ENCODE measurements around the gene TPMT. TPM values are rescaled to one million over a fixed set of nuclear protein-coding genes. Genes with fewer than 3 reads are reported as not detected.

Gene TPMT
- total RNA-seq, 4 donors from 2014 or later: 4.6 to 12.2 (median 6.4) TPM

DNA sequence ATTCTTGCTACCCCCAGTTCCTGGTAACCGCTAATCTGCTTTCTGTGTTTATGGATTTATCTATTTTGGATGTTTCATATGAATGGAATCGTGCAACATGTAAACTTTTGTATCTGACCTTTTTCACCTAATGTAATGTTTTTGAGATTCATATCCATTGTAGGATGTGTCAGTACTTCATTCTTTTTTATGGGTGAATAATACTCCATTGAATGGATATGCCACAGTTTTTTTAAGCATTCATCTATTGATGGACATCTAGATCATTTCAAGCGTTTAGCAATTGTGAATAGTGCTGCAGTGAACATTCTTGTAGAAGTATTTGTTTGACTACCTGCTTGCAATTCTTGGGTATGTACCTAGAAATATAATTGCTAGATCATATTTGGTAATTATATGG is 13.4 kb upstream of the TPMT start:
- TF ChIP-seq, protein P1, sequence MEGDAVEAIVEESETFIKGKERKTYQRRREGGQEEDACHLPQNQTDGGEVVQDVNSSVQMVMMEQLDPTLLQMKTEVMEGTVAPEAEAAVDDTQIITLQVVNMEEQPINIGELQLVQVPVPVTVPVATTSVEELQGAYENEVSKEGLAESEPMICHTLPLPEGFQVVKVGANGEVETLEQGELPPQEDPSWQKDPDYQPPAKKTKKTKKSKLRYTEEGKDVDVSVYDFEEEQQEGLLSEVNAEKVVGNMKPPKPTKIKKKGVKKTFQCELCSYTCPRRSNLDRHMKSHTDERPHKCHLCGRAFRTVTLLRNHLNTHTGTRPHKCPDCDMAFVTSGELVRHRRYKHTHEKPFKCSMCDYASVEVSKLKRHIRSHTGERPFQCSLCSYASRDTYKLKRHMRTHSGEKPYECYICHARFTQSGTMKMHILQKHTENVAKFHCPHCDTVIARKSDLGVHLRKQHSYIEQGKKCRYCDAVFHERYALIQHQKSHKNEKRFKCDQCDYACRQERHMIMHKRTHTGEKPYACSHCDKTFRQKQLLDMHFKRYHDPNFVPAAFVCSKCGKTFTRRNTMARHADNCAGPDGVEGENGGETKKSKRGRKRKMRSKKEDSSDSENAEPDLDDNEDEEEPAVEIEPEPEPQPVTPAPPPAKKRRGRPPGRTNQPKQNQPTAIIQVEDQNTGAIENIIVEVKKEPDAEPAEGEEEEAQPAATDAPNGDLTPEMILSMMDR (IDR thresholded peaks at IDR 0.05; ENCODE audit: low read depth): no peak

DNA sequence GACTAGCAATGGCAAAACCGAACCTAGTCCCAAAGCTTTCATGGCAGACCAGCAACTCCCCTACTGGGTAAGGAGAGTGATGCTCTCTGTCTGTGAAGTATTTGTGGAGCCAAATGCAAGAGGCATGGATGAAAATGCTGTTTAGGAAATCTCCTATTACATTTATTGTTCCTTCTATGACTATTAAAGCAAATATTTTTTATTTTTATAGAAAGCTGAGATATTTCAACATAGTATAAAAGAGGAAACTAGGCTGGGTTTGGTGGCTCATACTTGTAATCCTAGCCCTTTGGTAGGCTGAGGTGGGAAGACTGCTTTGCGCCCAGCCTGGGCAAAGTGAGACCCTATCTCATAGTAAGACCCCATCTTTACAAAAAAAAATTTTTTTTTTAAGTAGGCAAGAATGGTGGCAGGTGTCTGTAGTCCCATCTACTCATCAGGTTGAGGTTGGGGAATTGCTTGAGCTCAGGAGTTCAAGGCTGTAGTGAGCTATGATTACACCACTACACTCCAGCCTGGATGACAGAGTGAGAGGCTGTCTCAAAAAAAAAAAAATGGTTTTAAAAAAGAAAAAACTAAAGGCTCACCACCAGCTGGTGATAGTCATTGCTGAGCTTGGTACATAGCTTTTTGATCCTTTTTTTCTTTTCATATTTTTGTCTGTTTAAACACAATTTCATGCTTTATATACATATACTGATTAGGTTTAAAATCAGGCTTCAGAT is 11.6 kb upstream of the TPMT start:
- TF ChIP-seq, protein P1 (IDR thresholded peaks at IDR 0.05; ENCODE audit: low read depth): no peak

DNA sequence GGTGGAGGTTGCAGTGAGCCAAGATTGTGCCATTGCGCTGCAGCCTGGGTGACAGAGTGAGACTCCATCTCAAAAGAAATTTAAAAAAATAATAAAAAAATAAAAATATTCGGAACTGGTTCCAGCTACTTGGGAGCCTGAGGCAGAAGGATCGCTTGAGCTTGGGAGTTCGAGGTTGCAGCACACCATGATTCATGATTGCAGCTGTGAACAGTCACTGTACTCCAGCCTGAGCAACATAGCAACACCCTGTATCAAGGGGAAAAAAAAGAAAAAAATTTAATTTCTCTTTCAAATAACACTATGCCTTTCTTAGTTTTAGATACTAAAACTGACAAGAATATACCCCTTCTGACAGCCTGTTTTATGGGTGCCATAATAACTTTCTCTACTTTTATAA is 10.9 kb upstream of the TPMT start:
- TF ChIP-seq, protein P1 (IDR thresholded peaks at IDR 0.05; ENCODE audit: low read depth): no peak

DNA sequence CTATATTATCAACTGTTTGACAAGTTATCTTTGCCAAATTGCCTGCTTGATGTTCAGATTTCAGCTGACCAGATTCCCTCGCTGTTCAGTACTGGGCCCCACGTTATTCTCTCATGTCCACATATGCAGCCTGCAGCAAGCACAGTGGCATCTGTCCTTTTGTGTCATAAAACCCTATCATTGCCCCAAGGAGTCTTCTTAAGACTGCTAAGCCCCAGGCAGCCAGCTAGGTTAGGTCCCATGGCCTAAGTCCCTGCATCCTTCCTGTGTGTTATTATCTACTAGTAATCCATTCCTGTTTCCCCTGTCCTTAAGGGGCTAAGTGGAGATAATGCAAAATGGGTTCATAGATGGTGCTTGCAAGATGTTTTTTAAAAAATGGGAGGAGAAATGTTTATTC is 7.5 kb upstream of the TPMT start:
- TF ChIP-seq, protein P1 (IDR thresholded peaks at IDR 0.05; ENCODE audit: low read depth): no peak

DNA sequence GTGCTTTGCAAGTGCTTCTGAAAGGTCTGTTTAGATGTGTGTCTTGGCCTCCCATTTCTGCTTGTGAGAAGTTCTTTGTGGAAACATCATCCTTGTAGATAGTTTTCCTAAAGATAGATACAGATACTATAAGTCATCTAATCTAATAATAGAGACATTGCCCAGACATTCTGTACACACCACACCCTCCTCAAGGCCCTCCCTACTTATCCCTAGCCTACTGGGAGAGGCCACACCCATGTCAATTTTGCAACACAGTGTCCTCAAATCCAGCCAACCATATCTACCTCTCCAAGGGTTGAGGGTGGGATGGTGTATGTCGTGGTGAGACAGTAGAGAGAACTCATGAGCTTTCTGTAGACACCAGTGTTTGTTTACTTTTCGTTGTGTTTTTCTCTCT is 6.6 kb upstream of the TPMT start:
- TF ChIP-seq, protein P1 (IDR thresholded peaks at IDR 0.05; ENCODE audit: low read depth): no peak

DNA sequence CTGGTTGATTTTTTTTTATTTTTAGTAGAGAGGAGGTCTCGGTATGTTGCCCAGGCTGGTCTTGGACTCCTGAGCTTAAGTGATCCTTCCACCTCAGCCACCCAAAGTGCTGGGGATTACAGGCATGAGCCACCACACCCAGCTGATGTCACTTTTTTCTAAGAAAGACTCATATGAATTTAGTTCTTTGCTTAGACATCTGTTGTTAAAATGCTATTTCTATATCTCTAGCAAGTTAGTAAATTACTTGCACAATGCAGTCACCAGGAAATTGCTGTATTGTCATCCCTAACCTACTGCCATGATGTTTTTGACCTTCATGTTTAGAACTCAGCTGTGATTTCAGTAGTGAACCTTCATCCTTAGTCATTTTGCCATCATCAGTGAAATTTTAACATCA is 6.0 kb upstream of the TPMT start:
- TF ChIP-seq, protein P1 (IDR thresholded peaks at IDR 0.05; ENCODE audit: low read depth): no peak

DNA sequence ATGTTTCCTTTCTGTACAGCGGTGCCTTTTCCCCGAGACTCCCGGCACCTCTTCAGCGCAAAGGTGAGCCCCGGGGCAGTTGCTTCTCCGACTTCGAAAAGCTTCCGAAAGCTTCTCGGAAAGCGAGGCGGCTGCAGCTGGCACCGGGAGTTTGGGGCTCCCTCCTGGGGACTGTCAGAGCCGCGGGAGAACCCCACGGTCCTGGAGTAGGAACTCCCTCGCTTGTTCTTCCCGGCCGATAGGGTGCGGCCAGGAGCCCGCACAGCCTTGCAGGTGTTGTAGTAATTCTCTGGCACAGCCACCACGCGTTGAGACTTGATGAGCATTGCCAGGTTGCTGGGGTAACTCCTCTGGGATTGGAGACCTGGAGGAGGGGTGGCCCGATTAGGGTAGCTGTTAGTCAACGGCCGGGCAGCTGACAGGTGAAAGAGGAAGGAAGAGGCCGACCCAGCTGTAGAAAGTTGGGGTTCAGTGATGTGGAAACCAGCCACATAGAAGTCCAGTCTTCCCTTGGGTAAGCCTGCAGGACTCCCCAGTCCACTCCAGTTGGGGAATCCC is 1.1 kb upstream of the TPMT start:
- TF ChIP-seq, protein P1 (IDR thresholded peaks at IDR 0.05; ENCODE audit: low read depth): no peak
